Activated CD4-positive, alpha-beta T cell treated with anti-CD3 and anti-CD28 coated beads, Interleukin-2, amount 50 U/mL, for 1 hour (primary cell): ENCODE measurements around the gene GPR141.

Experiments used
- DNase-seq: peaks from one replicate; pipeline ENCODE4 v3.0.0-alpha.2; 2020

Gene GPR141

DNA sequence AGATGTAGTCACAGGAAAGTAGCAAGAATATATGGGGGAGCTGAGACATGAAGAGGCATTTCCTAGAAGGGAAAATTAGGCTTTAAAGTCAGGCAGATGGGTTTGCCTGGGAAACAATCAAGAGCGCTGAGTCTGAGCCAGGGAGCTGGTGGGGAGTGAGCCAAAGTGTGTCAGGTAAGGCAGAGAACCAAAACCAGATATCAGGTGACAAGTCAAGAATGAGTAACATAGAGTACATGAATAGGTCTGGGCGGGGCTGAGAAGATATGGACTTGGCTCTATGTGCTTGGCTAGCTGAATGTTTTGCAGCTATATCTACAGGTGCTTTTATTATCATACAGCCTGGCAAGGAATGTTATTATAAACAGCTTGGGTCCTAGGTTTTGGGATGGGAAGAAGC is 49.3 kb downstream of the GPR141 start:
- no peak for DNase-seq

DNA sequence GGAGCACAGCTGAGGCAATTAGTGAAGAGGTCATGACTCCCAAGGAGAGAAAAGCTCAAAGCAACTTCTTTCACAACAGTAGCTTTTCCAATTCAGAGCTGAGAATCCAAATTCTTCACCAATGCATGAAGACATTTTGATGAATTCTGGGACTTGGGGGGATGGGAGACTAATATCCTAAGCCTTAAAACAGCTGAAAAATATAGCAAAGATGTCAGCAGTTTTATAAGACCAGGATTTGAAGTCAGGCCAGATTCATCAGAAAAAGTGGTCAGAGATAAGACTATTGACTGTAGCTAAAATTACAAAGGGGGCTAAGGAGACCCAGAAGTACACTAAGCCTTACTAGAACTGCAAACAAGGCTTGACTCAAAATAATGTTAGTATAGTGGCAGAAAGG is 51.6 kb downstream of the GPR141 start:
- no peak for DNase-seq

DNA sequence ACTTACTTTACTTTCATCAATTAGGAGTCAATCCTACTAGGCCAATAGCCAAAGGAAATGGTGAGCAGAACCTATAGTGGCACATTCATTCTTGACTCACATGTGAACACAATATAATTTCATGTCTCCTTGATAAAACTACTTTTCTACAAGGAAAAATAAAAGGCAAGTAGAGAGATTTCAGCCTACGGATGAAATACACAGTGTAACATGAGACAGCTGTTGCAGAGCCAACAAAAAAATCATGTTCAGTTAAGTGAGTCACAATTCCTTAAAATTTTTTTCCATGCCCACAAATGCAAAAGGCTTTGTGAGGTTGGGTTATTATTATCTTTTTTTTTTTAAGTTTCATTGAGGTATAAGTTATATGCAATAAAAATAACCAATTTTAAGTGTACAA is 54.8 kb downstream of the GPR141 start:
- no peak for DNase-seq

DNA sequence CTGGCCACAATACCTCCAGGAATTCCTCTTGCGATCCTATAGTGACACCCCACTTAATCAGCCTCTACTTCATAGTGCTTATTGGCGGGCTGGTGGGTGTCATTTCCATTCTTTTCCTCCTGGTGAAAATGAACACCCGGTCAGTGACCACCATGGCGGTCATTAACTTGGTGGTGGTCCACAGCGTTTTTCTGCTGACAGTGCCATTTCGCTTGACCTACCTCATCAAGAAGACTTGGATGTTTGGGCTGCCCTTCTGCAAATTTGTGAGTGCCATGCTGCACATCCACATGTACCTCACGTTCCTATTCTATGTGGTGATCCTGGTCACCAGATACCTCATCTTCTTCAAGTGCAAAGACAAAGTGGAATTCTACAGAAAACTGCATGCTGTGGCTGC is 56.8 kb downstream of the GPR141 start:
- no peak for DNase-seq

DNA sequence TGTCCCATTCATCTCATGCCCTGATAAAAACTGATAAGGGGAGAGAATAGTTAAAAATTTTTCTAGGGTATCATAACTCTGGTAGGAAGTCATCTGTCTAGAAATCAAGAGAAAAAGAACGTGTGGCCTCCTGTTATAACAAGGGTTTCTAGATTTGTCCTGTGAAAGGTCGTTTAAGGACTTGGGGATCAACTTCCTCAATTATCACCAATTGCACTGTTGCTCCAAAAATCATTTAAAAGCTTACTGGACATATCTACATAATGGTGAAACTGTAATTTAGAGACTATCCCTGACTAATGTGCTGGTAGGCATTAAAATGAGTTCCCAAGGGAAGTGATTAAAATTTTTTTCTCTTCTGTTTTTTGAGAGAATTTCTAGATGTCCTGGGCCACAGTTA is 58.2 kb downstream of the GPR141 start:
- DNase-seq, result no peak

DNA sequence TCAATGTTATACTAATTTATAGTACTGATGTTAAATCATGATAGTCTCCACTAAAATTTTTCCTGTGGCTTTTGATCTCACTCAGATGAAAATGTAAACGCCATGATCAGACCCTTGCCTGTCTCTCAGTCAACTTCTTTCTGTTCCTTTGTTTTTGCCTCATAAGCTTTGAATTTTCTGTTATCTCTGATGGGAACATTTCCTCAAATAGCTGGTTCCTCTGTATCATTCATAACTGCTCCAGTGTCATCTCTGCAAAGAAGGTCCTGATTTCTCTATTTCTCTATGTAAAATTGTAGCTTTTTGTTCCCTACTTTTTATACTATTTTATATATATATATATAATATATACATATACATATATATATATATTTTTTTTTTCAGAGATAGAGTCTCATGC is 67.5 kb downstream of the GPR141 start:
- DNase-seq, result no peak

DNA sequence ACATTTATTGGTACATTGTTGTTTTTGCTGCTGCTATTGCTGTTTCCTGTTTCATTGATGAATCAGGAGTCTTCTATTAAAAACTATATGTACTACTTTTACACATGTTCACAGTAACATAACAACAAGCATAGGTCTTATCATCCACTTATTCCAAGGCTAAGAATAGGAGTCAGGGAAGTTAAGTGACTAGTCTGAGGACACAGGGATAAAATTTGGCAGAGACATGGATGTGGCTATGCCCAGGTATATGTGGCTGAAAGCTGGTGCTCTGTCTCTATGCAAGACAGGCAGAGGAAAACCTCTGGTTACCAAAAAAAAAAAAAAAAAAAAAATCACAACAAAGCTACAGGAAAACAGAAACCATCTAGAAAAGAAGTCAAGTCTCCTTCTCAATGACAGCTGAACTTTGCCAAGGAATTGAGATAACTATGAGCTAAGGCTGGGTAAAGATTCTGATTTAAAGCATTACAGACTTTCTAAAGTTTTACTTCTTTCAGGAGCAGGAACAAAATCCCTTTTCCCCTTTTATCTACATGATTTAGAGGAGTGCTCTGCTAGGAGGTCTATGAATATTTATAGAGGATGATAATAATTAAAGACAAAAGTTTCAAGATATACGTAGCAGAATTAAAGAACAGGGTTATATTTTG is 70.0 kb downstream of the GPR141 start:
- DNase-seq, result no peak

DNA sequence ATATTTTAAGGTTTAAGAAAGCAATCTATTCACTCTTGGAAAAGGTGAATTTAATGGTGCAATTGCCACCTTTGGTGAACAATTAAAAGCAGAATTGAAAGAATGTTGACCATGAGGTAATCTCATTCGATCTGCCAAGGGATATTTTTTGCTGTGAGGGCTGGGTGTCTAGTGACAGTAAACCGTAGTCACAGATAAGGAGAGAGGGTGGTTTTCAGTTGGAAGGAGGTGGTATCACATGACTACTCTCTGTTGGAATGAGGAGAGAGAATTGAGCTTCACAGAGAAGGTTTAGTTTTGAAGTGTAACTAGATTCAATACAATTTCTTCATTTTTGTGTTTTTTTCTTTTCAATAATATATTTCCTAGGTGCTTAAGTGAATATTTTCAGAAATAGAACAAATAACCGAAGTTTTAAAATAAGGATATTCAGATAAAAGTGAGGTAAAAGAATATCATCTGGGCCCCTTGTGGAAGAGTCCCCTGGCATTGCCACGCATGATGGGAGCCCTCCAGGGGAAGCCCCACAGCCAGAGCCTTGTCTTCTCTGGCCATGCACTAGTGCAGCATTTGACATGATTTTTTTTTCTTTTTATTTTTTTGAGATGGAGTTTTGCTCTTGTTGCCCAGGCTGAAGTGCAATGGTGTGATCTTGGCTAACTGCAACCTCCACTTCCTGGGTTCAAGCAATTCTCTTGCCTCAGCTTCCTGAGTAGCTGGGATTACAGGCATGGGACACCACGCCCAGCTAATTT is 73.4 kb downstream of the GPR141 start:
- DNase-seq, result no peak

DNA sequence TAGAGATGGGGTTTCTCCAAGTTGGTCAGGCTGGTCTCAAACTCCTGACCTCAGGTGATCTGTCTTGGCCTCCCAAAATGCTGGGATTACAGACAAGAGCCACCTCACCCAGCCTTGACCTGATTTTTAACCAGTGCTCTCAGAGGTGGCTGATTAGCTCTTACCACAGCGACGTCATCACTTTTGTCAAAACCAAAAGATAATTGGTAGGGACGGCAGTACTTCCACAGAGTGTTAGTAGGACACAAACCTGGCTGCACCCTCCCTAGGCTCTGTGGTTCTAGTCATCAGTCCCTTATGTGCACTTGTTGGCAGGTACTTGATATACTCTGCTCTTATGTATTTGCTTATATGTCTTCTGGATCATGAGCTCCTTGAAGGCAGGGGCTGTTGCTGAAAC is 74.0 kb downstream of the GPR141 start:
- DNase-seq, result no peak

DNA sequence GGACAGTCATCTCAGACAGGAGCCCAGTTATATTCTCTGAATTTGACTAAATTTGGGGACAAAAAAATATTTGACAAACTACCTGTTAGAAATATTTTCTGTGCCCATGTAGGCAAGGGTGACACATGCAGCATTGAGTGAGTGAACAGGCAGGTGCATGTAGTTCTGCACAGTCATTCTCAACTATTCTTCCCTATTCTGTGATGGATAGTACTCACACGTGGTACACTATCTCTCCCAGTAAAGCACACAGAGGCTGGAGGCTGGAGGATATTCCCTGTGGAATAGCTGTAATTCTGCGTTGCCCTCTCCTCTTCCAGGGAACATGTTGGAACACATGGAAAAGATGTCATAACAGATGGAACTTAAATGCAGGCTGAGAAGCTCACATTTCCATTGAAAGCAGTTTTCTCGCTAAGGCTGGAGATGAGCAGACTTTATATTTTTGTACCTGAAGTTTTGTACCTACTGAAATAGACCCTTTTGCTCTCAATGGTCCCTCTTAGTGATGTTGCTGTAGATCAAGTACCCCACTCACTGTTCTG is 75.0 kb downstream of the GPR141 start:
- DNase-seq, result no peak

DNA sequence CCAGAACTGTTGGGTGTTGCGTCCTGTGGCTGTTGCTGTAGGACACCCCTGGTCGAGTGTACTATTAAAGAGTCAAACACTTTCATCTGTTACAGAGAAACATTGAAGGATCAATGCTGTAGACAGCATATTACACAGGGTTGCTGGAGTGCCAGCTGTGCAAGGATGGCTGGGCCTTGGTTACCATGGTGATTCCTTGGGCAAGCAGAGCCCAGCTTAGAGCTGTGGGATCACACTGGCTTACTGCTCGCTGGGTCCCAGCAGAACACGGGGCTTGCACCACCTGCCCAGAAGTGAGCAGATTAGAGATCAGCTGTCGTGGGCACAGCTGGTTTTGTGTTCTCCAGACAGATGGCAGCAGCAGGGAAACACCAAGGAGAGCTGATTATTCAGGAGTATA is 76.0 kb downstream of the GPR141 start:
- DNase-seq, result no peak

DNA sequence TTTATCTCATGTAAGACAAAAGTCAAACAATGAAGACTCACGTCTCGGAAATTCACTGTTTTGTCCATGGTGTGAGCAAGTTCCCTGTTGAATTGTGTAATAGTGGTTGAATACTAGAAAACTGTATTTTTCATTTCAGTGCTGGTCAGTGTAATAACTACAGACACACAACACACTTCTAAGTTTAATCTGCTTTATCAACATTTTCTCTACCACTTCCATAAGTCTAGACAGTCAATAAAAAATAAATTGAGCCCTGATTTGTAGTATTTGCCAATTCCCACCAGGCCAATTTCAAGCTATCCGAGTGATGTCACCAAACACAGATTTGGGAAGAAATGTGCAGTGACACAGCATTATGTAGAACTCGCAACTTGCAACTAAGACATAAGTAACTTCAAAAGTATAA is 81.9 kb downstream of the GPR141 start:
- no peak for DNase-seq

DNA sequence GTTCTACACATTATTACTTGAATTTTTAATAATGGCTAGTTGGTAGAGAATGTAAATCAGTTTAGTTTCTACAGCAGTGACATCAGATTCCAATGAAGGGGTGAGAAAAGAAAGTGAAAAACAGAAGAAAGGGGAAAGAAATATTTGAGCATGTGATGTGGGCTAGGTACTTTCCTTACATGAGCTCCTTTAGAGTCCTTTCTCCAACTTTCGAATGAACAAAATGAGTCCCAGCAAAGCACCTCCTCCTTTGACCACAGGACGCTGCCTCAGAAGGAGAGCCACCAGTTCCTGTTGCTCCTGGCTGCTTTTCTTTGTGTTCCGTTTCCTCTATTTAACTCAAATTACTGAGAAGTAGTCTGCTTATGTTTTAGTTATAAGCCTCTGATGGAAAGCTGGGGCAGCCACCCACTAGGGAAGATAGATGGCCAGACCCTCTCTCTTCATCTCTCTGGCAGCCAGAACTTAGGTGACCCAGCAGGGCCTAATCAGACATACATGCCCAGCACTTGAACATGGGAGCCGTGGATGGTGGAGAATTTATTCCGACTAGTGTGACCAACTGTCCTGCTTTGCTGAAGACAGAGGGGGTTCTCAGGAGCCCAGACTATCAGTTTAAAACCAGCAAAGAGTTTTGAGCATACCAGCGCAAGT is 82.4 kb downstream of the GPR141 start:
- no peak for DNase-seq

DNA sequence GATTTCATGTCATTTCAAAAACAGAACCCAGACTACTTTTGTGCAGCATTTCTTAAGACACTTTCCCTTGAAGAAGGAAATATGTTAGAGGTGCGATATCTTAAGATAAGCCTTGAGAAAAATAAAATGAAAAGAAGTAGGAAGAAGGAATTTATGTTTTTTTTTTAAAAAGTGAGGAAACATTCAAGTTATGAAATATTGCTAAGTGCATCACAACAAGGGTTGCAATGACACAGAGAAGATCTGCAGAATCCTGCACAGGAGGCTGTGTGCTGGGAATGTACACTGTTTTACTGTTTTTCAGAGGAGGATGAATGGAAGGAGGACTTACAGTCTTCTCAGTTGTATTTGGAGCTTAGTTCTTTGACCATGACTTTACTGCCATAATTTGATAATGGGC is 85.0 kb downstream of the GPR141 start:
- DNase-seq, result no peak

DNA sequence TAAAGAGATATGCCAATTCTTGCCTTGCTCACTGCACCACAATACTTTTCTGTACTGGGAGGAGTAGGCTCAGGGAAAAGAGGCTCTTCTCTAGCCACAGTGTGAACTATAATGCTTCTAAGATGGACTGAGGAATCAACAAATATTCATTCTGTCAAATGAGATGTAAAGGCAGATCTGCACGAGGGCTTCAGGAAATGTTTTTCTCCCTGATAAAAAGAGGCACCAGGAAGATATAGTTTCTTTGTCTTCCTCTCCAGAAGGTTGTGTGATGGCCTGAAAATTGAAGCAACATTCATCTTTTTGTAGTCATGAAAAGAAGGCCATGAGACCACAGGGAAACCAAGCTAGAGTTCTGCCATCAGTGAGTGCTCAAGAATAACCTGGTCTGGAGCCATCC is 85.7 kb downstream of the GPR141 start:
- DNase-seq, result no peak

DNA sequence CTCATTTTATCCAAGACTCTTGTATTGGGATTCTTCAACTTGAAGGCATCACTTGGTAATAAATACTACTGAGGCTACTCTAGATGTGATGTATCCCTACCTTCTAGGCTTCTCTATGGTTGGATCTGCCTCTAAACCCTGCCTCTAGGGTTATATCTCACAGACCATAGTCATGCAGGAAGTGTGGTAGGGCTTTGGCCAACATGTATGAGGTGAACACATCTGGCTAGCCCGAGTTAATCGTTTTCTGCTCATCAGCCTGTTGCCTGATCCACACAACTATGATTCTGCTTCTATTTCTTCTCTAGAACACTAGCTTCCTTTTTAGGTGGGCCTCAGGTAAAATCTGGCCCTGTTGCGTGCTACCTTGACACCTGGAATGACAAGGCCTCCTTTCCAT is 86.2 kb downstream of the GPR141 start:
- DNase-seq, result no peak

DNA sequence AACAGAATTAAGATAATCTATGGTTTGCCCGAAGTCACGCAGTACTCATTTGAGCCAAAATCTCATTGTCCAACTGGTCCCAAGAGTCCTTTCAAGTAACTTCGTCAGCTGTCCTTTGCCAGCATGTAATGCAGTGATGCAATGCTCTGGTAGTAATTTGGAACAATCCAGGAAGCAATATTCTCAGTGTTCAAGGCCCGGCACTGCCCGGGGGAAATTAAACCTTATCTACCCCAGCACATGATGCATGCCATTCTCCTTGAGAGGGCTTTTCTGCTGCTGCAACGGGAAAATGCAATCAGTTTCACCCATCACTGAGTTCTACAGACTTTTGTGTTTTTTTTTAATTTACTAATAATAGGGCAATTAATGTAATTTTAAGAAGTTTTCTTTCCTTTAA is 87.3 kb downstream of the GPR141 start:
- no peak for DNase-seq

DNA sequence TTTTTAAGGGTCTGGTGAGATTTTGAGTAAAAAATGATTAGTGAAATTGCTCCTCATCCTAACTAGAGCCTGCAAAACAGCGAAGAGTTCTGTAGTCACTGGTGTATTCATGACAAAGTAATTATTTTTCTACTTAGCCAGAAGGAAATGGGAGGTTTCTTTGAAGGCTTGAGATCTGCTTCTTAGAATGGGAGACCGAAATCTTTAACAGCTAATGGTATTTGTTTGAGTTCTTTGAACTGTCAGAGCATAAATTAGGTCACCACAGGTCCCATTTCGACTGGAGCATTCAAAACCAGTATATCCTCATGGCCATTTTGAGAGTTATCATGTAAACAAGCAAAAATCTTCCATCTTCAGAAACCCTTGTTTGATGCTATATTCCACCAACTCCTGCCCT is 87.8 kb downstream of the GPR141 start:
- DNase-seq, result no peak

DNA sequence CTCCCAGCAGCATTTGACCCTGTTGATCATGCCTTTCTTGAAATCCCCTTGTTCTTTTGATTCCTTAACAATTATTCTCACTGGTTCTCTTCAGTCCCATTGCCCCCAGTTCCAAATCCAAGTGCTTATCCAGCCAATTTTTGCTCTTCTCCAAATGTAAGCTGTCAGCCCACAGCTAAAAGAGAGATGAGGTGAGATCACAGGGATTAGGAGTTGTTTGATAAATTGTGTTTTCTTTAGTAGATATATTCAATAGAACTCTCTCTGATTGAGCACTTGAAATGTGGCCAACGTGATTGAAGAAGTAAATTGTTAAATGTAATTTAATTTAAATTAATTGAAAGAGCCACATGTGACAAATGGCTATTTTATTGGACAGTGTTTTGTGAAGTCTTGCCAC is 88.2 kb downstream of the GPR141 start:
- DNase-seq, result no peak

DNA sequence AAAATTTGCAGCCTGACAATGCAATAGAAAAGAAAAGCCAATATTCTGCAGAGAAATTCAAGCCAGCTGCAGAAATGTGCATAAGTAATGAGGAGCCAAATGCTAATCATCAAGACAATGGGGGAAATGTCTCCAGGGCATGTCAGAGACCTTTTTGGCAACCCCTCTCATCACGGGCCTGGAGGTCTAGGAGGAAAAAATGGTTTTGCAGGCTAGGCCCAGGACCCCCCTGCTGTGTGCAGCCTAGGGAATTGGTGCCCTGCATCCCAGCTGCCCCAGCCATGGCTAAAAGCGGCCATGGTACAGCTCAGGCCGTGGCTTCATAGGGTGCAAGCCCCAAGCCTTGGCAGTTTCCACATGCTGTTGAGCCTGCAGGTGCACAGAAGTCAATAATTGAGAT is 92.4 kb downstream of the GPR141 start:
- DNase-seq, result no peak

DNA sequence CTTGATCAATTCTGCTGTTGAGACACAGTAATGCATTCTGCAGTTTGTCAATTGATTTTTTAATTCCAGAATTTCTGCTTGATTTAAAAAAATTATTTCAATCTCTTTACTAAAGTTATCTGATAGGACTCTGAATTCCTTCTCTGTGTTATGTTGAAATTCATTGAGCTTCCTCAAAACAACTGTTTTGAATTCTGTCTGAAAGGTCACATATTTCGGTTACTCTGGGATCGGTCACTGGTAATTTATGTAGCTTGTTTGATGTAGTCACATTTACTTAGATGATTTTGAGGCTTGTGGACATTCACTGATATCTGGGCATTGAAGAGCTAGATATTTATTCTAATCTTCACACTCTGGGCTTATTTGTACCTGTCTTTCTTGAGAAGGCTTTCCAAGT is 97.6 kb downstream of the GPR141 start:
- no peak for DNase-seq

DNA sequence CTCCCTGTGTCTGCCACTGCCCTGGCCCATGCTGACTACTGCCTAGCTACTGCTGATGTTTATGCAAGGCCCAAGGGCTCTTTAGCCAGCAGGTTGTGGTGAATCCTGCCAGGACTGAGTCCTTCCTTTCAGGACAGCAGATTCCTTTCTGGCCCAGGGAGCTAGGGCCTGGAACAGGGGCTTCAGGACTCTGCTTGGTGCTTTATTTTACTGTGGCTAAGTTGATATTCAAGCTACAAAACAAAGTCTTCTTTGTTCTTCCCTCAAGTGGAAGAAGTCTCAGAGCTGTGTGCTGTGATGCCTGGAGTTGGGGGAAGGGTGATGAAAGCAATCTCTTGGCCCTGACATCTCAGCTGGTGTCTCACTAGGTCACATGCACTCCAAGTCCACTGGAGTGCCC is 98.6 kb downstream of the GPR141 start:
- DNase-seq, result no peak

DNA sequence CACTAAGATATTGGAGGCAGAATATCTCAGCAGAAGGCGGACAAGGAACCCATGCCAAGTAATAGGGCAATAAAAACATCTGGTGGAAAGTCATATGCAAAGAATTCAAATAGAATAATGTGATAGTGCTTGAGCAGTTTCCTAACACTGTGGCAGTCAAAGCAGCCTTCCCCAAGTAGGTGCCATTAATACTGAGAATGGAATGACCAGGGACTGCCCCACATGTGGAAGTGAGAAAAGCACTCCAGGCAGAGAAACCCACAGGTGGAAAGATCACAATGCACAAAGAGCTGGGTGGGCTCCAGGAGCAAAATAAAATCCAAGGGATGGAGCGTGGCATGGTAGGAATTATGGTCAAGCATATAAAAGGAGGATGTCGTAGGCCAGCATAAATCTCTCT is 100.4 kb downstream of the GPR141 start:
- DNase-seq, result no peak
